Heart left ventricle (tissue), 16 donors: ENCODE data around the gene GRWD1. TPM values are rescaled to one million over a fixed set of nuclear protein-coding genes. Genes with fewer than 3 reads are reported as not detected.

ENCODE experiments used
- ATAC-seq, 4 donors: fragments of 200-7000 bp; cut with Tn5 transposase; one replicate each; pipeline ENCODE4 v1.9.1; 2020 to 2022; ENCODE audit warnings: moderate library complexity in 4 of 4, mild to moderate bottlenecking in 3 of 4, moderate number of reproducible peaks in 1 of 4
- DNase-seq, 5 donors: peaks; one replicate each; pipeline ENCODE4 v3.0.0-alpha.2; 2020
- H3K27ac ChIP-seq, 12 donors: fragments of 200-600 bp; sonication (generic) in 4 of 12; one replicate each; pipeline versions ENCODE4 v1.5.0 to v1.8.0; 2016 to 2022; ENCODE audit warnings: mild to moderate bottlenecking in 2 of 12
- H3K27me3 ChIP-seq, 9 donors: fragments of 200-600 bp; sonication (generic) in 2 of 9; one replicate each; pipeline versions ENCODE4 v1.5.1 to v1.8.0; 2016 to 2022; ENCODE audit warnings: mild to moderate bottlenecking in 3 of 9
- H3K36me3 ChIP-seq, 9 donors: fragments of 200-600 bp; sonication (generic) in 2 of 9; one replicate each; pipeline versions ENCODE4 v1.5.0 to v1.8.0; 2018 to 2022; ENCODE audit warnings: mild to moderate bottlenecking in 2 of 9
- H3K4me1 ChIP-seq, 12 donors: fragments of 200-600 bp; sonication (generic) in 4 of 12; one replicate each; pipeline versions ENCODE4 v1.5.0 to v1.8.0; 2016 to 2022; ENCODE audit warnings: mild to moderate bottlenecking in 3 of 12
- H3K4me3 ChIP-seq, 12 donors: fragments of 200-600 bp; sonication (generic) in 4 of 12; one replicate each; pipeline versions ENCODE4 v1.5.0 to v1.8.0; 2017 to 2022; ENCODE audit warnings: mild to moderate bottlenecking in 9 of 12, moderate library complexity in 4 of 12
- H3K9me3 ChIP-seq, 12 donors: fragments of 200-600 bp; sonication (generic) in 4 of 12; one replicate each; pipeline versions ENCODE4 v1.5.0 to v1.8.0; 2016 to 2022; ENCODE audit warnings: mild to moderate bottlenecking in 1 of 12
- CTCF ChIP-seq, 12 donors: fragments of 200-600 bp; sonication (generic) in 4 of 12; IDR thresholded peaks; one replicate each; pipeline versions ENCODE4 v1.5.0 to v1.8.0; 2018 to 2022; ENCODE audit warnings: antibody characterized with exemption in 12 of 12, mild to moderate bottlenecking in 5 of 12
- POLR2A ChIP-seq, 2 donors: fragments of 450-650 bp; IDR thresholded peaks; one replicate each; pipeline ENCODE4 v1.6.1; 2017; ENCODE audit warnings: antibody characterized with exemption in 2 of 2, mild to moderate bottlenecking in 2 of 2, moderate library complexity in 2 of 2
- WGBS, 4 donors: extraction: QIAGEN DNeasy Blood & Tissue Kit in 2 of 4; methylation state at CpG; one replicate each; pipeline versions ENCODE4 v1.1.5 to v1.1.7; 2013 to 2018; 5-methylcytosine and 5-hydroxymethylcytosine counted together
- intact Hi-C, 10 donors: fragments of 100-400 bp; cut with DNase I; formaldehyde crosslinking; loops; one replicate each; pipeline versions ENCODE4 v1.11.1 to v1.14.2; 2022
- polyA plus RNA-seq, 2 donors: library from polyadenylated mRNA; stranded (reverse); fragments of 200-250 nt; gene quantifications; one replicate each; pipeline ENCODE4 v1.2.3, GENCODE V29; 2013
- total RNA-seq, 9 donors: library from RNA; depleted of rRNA in 2 of 9; stranded (reverse); fragments of >200 nt in 2 of 9; fragmentation: NEBNext Ultra II Directional in 3 of 9; extraction: Animal tissue kit (Norgen Biotek cat#: 25700) in 3 of 9; gene quantifications; one replicate each; pipeline versions ENCODE4 v1.1.0 to v1.2.4, GENCODE V29; 2016 to 2023
- donor health status: ischemic (EF 13 %, LVEDD 7.1; RV severe dilation, severe dysfunction).
- donor health status: healthy with polysubstance abuse.
- donor health status: DM: no; HTN: yes; CAD: no.
- donor health status: DM: no; HTN: no; CAD: no.
- donor health status: ischemic (EF 25% LVEDD 6.9; RV normal size, moderate dysfunction).
- donor health status: ischemic (EF 25% LVEDD 5.7; RV mildly dilated, moderate dysfunction).
- donor health status: healthy.
- donor health status: DM: yes; HTN: yes; CAD: no.
- donor health status: ischemic (EF 35%, LVEDD 5.7; RV mildly dilated, moderate dysfunction).
- donor health status: nonischemic (EF 11% LVEDD 7.7; RV severe dilation, severe dysfunction).
- donor health status: DM: yes; HTN: yes; CAD: no.
- donor health status: PGD.
- donor health status: ischemic (EF 29% LVEDD 5.4; RV normal size, mild dysfunction).
- donor health status: nonischemic (EF 23%, LVEDD 6.1; RV moderate dilation, normal function).

GRWD1 gene
- total and polyA plus RNA-seq, 11 donors, result 5.1 to 35.4 (median 19.0) TPM

GRCh38 chr19:48479686-48480085, 33.9 kb downstream of the GRWD1 start:
- 72 to 83% (median 79%) methylated on average over 7 of the region's 7 CpGs for WGBS, 4 donors
- Histone ChIP-seq H3K4me3 (peak overlapping the region in 5 of 12 donors; percentile 60 to 72 (median 65)), H3K36me3 (peaks cover 3 to 46% (median 43%) of the 10 kb centered on the region in 9 donors), H3K4me1 (peaks cover 0 to 27% (median 19%) of the 10 kb centered on the region in 12 donors), H3K27ac (peak overlapping the region in 11 of 12 donors; percentile 81 to 97 (median 93)), H3K27me3 (no peaks in the 10 kb centered on the region), H3K9me3 (no peaks in the 10 kb centered on the region)
- ATAC-seq, result peak in 3 of 4 donors; percentile 12 to 14 (median 13)
- TF ChIP-seq POLR2A (IDR thresholded peaks at IDR 0.05) (no peak), CTCF (IDR thresholded peaks at IDR 0.05) (no peak)
- intact Hi-C loops, result no loop called here
- peak in 1 of 5 donors; percentile 25 for DNase-seq

GRCh38 chr19:48480183-48480557, 34.4 kb downstream of the GRWD1 start:
- WGBS, 4 donors, result 8 to 14% (median 12%) methylated on average over 19 to 32 of the region's 32 CpGs

GRCh38 chr19:48480558-48481500, 35.0 kb downstream of the GRWD1 start:
- H3K27ac ChIP-seq, result peak overlapping the region; percentile 69 to 97 (median 92)
- H3K27me3 ChIP-seq, result no peaks in the 10 kb centered on the region
- no peaks in the 10 kb centered on the region for H3K9me3 ChIP-seq
- peak; percentile 49 to 73 (median 62) for ATAC-seq
- DNase-seq, result peak in 4 of 5 donors; percentile 61 to 83 (median 64)
- peak in 3 of 12 donors; percentile 10 to 27 (median 10) for TF ChIP-seq CTCF (IDR thresholded peaks at IDR 0.05)
- TF ChIP-seq POLR2A (IDR thresholded peaks at IDR 0.05), result no peak
- peaks cover 0 to 27% (median 19%) of the 10 kb centered on the region in 12 donors for H3K4me1 ChIP-seq
- H3K36me3 ChIP-seq, result peaks cover under 1 to 34% (median 32%) of the 10 kb centered on the region in 9 donors
- intact Hi-C loops, result no loop called here
- H3K4me3 ChIP-seq, result peak overlapping the region; percentile 25 to 72 (median 60)
- 11 to 13% (median 12%) methylated on average over 36 to 52 of the region's 52 CpGs for WGBS, 4 donors

More at GRCh38 chr19:48480183-48480557, 34.4 kb downstream of the GRWD1 start:
- Histone ChIP-seq H3K27ac (peak overlapping the region; percentile 69 to 97 (median 92)), H3K9me3 (no peaks in the 10 kb centered on the region), H3K27me3 (no peaks in the 10 kb centered on the region), H3K4me1 (peaks cover 0 to 27% (median 19%) of the 10 kb centered on the region in 12 donors), H3K36me3 (peaks cover 3 to 41% (median 38%) of the 10 kb centered on the region in 9 donors), H3K4me3 (peak overlapping the region; percentile 25 to 72 (median 60))
- DNase-seq (peak; percentile 73 to 88 (median 77)), ATAC-seq (peak; percentile 75 to 85 (median 80))
- intact Hi-C loops, result no loop called here
- TF ChIP-seq POLR2A (IDR thresholded peaks at IDR 0.05) (no peak), CTCF (IDR thresholded peaks at IDR 0.05) (no peak)
